Measurements from ENCODE around the gene GARNL3. TPM values are rescaled to one million over a fixed set of nuclear protein-coding genes. Genes with fewer than 3 reads are reported as not detected.

Gene GARNL3
- total RNA-seq, 2 donors from 2014 or later = 6.0 to 7.3 TPM

DNA sequence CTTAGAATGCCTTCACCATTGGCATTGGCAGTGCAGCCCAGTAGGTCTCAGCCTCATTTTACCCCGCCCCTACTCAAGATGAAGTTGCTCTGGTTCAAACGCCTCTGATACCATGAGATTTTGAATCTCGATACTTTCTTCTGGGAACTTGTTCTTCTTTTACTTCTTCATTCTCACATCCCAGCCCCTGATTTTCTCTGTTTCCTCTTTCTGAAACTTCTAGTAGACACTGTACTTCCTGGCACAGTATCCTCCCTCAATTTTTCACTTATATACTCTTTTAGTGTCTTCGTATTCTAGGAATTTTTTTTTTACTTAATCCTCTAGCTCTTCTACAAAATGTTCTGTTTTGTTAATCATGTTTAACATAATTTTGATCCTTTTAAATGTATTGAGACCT is 146.5 kb downstream of the GARNL3 start:
- ATAC-seq (no peak), DNase-seq (no peak)
- intact Hi-C loops (cut with DNase I, micrococcal nuclease) = no loop called here

DNA sequence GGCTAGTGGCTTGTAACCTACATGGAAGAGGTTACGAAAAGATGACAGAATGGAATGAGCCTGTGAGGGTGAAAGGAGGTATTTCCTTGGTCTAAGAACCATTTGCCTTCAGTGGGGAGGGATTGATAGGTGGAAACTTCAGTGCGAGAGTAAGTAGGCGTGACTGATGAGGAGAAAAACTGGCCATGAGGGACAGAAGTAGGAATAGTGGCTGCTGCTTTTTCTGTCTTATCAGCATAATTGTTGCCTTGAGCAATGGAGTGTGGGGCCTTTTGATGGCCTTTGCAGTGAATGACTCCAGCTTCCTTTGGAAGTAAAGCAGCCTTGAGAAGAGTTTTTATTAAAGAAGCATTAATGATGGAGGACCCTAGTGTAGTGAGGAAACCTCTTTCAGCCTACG is 150.6 kb downstream of the GARNL3 start:
- ATAC-seq (no peak), DNase-seq (no peak)
- intact Hi-C loops (cut with DNase I, micrococcal nuclease) = no loop called here

DNA sequence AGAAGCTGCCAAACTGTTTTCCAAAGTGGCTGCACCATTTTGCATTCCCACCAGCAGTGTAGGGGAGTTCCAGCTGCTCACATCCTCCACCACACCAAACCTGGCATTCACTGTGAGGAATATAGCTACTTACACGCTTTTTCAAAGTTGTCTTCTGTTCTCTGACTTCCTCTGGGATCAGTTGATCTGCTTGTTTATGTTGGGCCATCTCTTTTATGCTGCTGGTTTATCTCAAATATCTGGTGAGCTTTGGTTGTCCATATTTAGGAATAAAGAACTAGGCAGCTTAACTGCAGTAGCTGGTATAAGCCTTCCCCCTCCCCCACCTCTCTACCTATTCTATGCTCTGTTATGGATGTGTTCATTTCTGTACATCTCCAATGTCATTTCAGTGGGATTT is 151.1 kb downstream of the GARNL3 start:
- no peak for DNase-seq
- ATAC-seq = no peak
- intact Hi-C loops (cut with DNase I, micrococcal nuclease) = no loop called here

DNA sequence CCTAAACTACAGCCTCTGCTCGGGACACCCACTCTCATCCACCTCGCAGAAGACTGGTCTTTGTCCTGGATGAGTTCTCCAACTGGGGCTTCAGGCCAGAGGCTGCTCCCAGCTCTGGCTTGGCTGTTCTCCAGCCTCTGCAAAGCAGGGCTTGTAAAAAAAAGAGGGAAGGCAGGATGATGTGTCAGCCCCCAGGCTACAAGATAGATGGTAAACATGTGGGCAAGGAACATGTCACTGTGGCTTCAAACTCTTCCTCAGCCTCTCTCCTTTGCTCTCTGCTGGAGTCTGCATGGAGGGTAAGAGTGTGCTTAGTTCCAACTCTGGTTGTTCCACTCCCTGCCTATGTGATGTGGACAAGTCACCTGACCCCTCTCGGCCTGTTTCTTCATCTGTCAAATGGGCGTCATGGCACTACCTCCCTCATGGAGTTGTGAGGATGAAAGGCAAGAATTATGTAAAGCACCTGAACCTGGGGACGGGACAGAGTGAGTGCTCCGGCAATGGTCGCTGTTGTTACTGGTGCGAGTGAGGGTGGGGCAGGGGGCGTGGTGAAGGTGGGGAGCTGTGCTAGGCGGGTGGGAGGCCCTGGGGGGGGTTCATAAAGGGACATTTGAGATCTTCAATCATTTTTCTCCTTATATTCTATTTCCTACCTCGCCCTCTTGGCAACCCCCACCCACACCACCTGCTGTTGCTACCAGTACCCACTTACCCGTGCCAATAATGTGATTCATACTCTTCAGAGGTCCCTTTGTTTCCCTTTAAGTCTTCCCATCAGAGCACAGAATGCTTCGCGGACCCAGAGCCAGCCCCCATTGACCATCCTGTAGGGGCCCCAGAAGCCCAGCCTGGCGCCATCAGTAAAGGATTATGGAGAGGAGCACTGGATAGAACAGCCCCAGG is 152.8 kb downstream of the GARNL3 start:
- intact Hi-C loops (cut with DNase I, micrococcal nuclease) = no loop called here
- ATAC-seq (peak; percentile 15), DNase-seq (peak in 1 of 2 donors; percentile 61)

DNA sequence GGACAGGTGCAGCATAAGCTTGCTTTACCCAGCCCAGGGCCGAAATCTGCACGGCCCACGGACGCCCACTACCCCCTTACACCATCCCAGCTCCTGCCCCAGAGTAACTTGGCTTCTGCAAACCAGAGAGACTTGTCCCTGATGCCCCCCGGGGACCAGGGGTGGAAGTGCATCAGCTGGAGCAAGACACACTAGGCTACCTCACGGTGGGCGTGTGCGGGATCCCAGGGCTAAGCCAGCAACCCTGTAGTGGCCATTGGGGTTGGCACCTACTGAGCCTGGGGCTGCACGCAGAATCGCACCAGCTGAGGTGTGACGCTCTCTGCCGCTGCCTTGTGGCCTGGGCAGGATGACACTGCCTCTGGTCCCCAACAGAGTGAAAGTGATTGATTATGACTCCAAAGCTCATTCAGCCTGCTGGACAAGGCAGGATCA is 153.5 kb downstream of the GARNL3 start:
- no peak for DNase-seq
- intact Hi-C loops (cut with DNase I, micrococcal nuclease) = no loop called here
- peak; percentile 35 for ATAC-seq

DNA sequence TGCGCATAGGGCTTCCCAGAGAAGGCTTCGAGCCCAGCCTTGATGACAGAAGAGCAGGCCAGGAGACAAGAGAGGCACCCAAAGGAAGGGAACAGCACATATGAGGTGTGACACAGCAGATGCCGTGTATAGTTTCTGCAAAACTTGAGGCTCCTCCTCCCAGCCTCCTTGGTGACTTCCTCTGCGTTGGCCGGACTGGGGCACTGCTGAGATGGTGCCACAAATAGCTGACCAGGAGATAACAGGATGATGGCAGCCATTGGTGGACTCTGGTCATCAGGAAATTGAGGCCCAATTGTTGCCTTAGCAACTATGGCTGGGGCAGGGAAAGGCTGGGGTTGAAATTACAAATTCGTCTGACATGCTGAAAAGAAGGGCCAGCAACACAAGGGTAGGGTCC is 154.8 kb downstream of the GARNL3 start:
- ATAC-seq (no peak), DNase-seq (no peak)
- intact Hi-C loops (cut with DNase I, micrococcal nuclease) = no loop called here

DNA sequence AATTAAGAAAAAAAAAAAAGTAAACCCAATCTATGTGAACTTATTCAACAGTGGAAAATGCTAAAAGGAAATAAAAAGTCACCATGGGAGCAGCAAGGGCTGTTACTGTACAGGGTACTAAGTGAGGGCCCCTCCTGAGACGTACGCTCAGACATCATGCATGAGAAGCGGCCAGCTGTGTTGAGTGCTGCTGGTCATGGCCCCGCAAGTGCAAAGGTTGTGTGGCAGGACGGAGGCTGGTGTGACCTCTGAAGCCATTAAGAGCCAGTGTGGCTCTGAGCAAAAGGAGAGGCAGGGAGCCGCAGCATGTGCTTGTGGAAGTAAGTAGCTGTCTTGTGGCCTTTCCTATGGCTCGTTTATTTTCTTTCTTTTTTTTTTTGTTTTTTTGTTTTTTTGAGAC is 156.5 kb downstream of the GARNL3 start:
- ATAC-seq (no peak), DNase-seq (no peak)
- intact Hi-C loops (cut with DNase I, micrococcal nuclease) = no loop called here

DNA sequence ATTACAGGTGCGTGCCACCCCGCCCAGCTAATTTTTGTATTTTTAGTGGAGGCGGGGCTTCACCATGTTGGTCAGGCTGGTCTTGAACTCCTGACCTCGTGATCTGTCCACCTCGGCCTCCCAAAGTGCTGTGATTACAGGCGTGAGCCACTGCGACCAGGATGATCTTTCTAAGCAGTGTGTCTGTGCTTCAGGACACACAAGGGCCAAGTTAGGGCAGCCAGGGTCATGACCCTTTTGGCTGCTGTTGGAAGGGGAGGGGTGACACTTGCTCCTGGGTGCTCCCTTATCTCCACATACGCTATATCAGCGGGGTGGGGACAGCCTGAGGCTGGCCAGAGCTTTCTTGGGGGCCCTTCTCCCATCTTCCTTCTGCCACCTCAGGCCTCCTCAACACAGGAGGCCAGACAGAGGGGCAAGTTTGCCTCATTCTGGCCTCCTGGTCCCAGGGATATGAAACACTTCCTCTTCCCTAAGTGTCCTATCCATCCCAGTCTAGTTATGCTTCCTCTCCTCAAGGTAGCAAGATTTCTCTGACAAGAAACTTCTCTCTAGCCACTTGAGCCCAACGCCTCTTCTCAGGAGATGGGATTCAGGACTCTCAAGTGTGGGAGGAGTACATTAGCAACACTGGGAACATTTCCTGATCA is 157.7 kb downstream of the GARNL3 start:
- no peak for DNase-seq
- no peak for ATAC-seq
- intact Hi-C loops (cut with DNase I, micrococcal nuclease) = no loop called here

DNA sequence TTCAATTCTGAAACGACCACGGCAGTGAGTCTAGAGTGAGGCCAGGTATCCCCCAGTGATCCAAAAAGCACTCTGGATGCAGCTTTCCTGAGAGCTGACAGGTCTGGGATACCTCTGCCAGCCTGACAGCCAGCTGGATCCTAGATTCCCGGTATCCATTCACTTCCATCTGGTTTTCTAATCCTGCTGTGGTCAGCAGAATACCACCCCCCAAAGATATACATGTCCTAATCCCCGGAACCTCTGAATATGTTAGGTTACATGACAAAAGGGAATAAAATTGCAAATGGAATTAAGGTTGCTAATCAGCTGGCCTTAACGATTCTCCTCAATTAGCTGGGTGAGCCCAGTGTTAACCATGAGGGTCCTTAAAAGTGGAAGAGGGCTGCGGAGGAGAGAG is 158.2 kb downstream of the GARNL3 start:
- DNase-seq (no peak), ATAC-seq (no peak)
- intact Hi-C loops (cut with DNase I, micrococcal nuclease) = no loop called here

DNA sequence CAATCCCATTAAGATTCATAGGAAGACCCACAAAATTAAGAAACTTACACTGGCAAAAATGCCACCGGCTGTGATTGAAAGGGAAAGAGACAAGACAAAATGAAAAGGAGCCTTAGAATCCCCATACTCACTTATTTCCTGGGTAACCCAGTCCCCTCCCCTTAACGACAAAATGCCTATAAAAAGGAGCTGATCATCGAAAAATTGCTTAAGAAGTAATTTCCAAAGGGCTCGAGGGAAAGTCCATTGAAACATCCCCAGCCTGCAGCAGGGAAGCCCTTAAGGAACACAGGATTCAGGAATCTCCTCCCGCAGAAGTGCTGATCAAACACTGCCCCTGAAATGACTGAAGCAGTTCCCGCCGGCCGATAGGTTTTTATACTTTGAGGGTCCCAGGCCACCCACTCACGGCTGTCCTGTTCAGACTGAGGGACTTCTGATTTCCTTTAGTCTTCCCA is 158.9 kb downstream of the GARNL3 start:
- ATAC-seq (peak; percentile 21), DNase-seq (no peak)
- intact Hi-C loops (cut with DNase I, micrococcal nuclease) = no loop called here

DNA sequence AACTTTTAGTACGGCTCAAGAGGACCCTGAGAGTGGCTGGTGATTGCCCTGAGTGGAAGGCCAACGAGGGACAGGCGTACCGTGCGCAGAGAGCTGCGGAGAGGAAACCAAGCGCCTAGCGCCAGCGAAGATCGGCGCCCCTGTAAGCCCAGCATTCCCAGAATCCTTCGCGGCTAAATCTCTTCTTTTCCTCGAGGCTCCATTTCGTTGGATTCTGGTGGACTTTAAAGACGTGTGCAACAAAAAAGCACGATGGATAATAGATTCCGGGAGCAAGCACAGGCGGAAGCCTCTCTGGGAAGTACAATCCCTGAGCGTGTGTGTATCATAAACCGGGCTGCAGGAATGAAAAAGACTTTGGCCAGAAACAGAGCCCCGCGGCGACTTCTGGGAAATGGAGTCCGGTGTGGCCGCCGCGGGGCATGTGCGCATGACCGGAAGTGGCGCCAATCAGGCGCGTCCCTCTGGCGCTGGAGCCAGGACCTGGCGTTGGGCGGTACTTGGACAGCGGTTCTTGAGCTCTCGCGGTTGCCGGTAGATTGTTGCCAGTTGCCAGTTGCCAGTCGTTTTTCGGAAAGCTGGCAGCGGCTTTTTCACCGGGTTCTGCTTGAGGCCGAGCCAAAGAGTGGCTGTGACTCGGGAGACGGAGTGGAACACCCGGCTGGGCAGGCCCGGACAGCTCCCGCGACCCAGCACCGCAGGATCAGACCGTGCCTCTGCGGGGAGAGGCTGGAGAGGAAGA is 159.5 kb downstream of the GARNL3 start, which contains the start of gene ZNF79:
Gene ZNF79 (plus strand): TSS at position 449 of the 742 bp plus-strand sequence. CDS start 406 bp downstream, outside the sequence.
- ATAC-seq = peak; percentile 94
- intact Hi-C loops (cut with DNase I, micrococcal nuclease) = no loop called here
- DNase-seq = peak; percentile 93 to 95

DNA sequence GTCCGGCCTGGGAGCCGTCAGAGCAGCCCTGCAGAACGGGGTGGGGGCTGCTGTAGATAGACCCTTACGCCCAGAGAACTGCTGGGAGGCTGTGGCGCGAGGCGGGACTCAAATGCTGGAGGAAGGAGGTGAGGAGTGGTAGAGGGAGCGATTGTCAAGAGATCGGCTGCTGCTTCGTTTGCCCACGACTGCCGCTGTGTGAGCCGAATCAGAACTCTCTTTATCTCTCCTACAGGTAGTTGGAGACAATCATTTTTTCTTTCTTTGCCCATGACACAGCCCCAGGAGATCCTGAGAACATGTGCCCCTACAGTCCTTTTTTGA is 160.1 kb downstream of the GARNL3 start:
- peak; percentile 32 for ATAC-seq
- intact Hi-C loops (cut with DNase I, micrococcal nuclease) = no loop called here
- no peak for DNase-seq

DNA sequence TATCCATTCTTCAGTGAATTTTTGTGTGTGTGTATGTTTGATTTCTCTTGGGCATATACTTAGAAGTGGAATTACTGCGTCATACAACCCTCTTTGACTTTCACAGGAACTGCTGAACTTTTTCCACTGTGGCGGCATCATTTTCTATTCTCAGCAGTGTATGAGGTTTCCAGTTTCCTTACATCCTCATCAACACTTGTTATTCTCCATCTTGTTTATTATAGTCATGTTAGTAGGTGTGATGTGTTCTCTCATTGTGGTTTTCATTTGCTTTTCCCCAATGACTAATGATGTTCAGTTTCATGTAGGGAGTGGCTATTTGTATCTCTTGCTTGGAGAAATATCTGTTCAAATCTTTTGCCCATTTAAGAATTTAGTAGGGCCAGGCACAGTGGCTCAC is 162.2 kb downstream of the GARNL3 start:
- no peak for DNase-seq
- no peak for ATAC-seq
- intact Hi-C loops (cut with DNase I, micrococcal nuclease) = no loop called here

DNA sequence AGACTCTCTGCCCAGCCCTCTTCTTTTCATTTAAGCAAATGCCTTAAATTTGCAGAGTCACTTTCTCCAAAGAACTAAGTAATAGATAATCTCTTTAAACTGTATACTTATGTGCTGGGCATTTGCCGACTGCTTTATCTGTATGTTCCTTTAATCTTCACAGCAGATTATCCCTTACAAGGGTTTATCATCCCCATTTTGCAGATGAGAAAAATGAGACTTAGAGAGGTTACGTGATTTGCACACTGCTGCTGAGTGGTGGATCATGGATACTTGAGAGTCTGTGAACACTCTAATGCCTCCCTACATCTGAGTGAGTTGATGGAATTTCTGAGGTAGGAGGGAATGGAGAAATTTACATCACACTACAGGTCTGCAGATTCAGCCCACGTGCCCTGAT is 163.8 kb downstream of the GARNL3 start:
- intact Hi-C loops (cut with DNase I, micrococcal nuclease) = no loop called here
- DNase-seq = no peak
- no peak for ATAC-seq

DNA sequence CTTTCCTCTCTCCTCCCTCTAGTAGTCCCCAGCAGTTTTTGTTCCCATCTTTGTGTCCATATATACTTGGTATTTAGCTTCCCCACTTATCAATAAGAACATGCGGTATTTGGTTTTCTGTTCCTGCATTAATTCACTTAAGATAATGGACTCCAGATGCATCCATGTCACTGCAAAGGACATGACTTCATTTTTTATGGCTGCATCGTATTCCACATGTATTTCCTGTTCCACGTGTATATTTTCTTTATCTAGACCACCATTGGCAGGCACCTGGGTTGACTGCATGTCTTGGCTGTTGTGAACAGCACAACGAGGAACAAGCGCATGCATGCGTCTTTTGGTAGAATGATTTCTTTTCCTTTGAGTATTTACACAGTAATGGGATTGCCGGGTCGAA is 165.8 kb downstream of the GARNL3 start:
- intact Hi-C loops (cut with DNase I, micrococcal nuclease) = no loop called here
- no peak for ATAC-seq
- DNase-seq = no peak

DNA sequence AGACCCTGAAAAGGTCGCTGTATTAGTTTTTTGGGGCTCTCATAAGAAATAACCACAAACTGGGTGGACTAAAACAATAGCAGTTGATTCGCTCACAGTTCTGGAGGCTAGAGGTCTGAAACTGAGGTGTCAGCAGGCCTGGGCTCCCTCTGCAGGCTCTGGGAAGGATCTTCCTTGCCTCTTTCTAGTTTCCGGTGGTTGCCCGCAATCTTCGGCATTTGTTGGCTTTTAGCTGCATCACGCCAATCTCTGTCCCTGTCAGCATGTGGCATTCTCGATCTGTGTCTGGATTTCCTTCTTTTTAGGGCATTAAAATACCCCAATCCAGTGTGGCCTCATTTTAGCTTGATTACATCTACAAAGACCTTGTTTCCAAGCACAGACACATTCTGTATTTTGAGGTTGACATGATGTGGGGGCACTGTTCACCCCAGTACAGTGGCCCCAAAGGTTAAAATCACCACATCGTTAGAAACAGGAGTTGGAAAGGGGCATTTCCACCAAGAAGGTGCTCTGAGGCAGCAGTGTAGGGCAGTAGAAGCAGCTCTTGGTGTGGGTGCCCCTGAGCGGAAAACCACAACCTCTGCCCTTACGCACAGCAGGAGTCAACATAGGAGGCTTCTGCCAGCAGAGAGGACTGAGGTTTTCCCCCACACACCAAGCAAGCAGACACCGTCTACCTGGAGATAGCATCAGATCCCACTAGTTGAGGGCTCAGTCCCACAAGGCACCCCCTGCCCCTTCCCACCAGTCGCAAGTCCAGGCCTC is 173.1 kb downstream of the GARNL3 start:
- ATAC-seq (no peak), DNase-seq (no peak)
- intact Hi-C loops (cut with DNase I, micrococcal nuclease) = no loop called here

DNA sequence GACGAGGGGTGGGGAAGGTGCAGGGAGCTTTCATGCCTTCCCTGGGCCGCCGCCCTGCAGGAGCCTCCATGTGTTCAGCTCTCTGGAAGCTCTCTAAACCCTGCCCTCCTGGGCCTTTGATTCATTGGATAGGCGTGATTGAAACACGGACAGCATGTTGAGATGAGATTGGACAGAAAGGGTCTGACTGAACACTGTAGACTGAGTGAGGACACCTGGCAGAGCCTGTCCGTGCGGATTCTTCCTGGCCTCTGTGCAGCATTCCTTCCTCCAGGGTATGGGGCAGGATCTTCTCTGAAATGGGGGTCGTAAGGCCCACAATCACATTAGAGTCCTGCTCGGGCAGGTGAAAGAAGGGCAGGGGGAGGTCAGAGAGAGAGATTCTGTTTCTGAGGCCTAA is 173.8 kb downstream of the GARNL3 start:
- DNase-seq = no peak
- intact Hi-C loops (cut with DNase I, micrococcal nuclease) = no loop called here
- no peak for ATAC-seq
